Measurements from ENCODE around the gene KCNJ9. TPM values are rescaled to one million over a fixed set of nuclear protein-coding genes. Genes with fewer than 3 reads are reported as not detected.

KCNJ9 gene
- polyA plus RNA-seq, 3 donors, result not detected

DNA sequence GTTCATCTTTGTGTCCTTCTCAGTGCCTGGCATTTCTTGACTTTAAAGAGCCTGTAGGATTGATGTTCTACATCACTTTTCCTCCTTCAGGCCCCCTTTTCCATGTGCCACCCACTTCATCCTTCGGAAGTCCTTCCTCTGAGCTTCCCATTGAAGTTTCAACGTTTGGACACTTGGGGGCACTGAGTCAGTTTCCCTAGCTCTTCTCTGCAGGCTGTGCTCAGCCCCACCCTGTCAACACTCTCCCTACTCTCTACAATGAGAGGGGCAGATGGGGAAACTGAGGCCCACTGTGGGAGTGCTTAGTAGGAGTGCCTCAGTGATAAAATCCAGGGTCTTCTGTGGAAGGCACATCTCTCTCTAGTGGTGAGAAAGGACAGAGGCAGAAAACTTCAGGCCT is 23.3 kb upstream of the KCNJ9 start:
- Histone ChIP-seq H2AFZ (ENCODE audit: insufficient read depth, low read depth, low read length, poor library complexity, severe bottlenecking) (no peak overlapping the region), H3K4me3 (replicated peaks in 1 of 3; ENCODE audit: low read depth in 2 of 3, low read length in 3 of 3) (no peak overlapping the region), H3K79me2 (ENCODE audit: insufficient read depth, low read length) (no peaks in the 10 kb centered on the region), H3K9me3 (replicated peaks in 1 of 2; ENCODE audit: control insufficient read depth in 1 of 2, insufficient read depth in 1 of 2, low read length in 2 of 2) (no peaks in the 10 kb centered on the region), H3K4me1 (ENCODE audit: control insufficient read depth in 1 of 2, insufficient read depth in 2 of 2, low read length in 2 of 2) (peaks cover 7 to 9% of the 10 kb centered on the region in 2 donors), H4K20me1 (ENCODE audit: insufficient read depth, low read length) (no peaks in the 10 kb centered on the region), H3K9ac (ENCODE audit: insufficient read depth, low read length, poor library complexity, severe bottlenecking) (no peak overlapping the region), H3K27me3 (ENCODE audit: control insufficient read depth in 2 of 2, insufficient read depth in 2 of 2, low read length in 2 of 2) (peaks cover 0 to 5% of the 10 kb centered on the region in 2 donors), H3K36me3 (replicated peaks in 1 of 2; ENCODE audit: control insufficient read depth in 1 of 2, insufficient read depth in 2 of 2, low read length in 2 of 2) (no peaks in the 10 kb centered on the region), H3K27ac (ENCODE audit: low read depth in 1 of 2, low read length in 2 of 2) (no peak overlapping the region), H3K4me2 (replicated peaks; ENCODE audit: extremely low read depth, low read length, poor library complexity, severe bottlenecking) (no peak overlapping the region)
- Mint-ChIP-seq H3K4me1 (no peaks in the 10 kb centered on the region), H3K27ac (no peak overlapping the region), H3K4me3 (no peak overlapping the region), H3K36me3 (no peaks in the 10 kb centered on the region), H3K9me3 (no peaks in the 10 kb centered on the region), H3K27me3 (ENCODE audit: low read depth in 3 of 3) (peaks cover 14 to 19% (median 17%) of the 10 kb centered on the region in 3 donors)
- intact Hi-C loops (cut with micrococcal nuclease), result no loop called here
- no peak for TF ChIP-seq CTCF (IDR thresholded peaks at IDR 0.05)
- WGBS (ENCODE audit: insufficient coverage), result no CpG with 5 or more reads among the region's 2 CpGs
- DNase-seq, result no peak

DNA sequence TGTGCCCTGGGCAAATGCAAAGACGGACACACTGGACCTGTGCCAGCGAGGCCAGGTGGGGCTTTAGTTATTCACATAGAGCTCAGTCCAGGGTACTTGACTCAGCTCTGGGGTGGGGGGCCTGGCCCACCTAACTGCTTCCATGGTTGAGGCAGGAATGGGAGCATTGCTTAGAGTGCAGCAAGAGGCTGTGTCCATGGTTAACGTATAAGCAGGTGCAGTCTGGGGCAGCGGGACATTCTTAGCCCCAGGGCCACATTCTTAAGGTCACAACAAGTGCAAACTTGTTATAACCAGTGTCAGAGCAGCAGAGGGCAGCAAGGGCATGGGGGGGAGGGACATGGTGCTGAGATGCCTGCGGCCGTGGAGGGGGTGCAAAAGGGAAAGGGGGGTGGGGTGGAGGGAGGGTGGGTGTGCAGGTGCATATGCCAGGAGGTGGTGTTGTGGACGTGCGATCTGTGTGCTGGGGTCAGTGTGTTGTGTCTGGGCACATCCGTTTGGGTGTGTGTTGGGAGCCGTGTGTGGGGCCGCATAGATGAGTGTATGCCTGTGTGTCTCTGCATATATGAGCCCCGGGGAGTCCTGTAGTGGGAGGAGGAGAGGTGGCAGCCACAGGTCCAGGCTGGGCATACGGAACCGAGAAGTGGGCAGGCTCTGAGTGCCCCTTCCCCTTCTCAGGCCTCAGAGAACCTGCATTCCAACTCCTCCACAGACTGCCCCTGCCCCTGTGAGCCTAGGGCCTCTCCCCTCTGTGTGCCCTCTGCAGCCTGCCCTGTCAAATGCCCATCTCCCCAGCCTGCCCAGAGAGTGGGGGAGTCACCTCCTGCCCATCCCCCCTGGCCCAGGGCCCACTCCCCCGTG is 19.7 kb upstream of the KCNJ9 start:
- H3K27ac Mint-ChIP-seq, result no peak overlapping the region
- no peaks in the 10 kb centered on the region for H4K20me1 ChIP-seq (ENCODE audit: insufficient read depth, low read length)
- no peaks in the 10 kb centered on the region for H3K9me3 Mint-ChIP-seq
- no peak overlapping the region for H2AFZ ChIP-seq (ENCODE audit: insufficient read depth, low read depth, low read length, poor library complexity, severe bottlenecking)
- no peaks in the 10 kb centered on the region for H3K9me3 ChIP-seq (replicated peaks in 1 of 2; ENCODE audit: control insufficient read depth in 1 of 2, insufficient read depth in 1 of 2, low read length in 2 of 2)
- H3K79me2 ChIP-seq (ENCODE audit: insufficient read depth, low read length), result no peaks in the 10 kb centered on the region
- no peak overlapping the region for H3K4me3 ChIP-seq (replicated peaks in 1 of 3; ENCODE audit: low read depth in 2 of 3, low read length in 3 of 3)
- no peak for DNase-seq
- no peak overlapping the region for H3K9ac ChIP-seq (ENCODE audit: insufficient read depth, low read length, poor library complexity, severe bottlenecking)
- TF ChIP-seq CTCF (IDR thresholded peaks at IDR 0.05), result no peak
- no peaks in the 10 kb centered on the region for H3K36me3 Mint-ChIP-seq
- H3K4me1 ChIP-seq (ENCODE audit: control insufficient read depth in 1 of 2, insufficient read depth in 2 of 2, low read length in 2 of 2), result peaks cover 24 to 27% of the 10 kb centered on the region in 2 donors
- 94% methylated on average over 7 of the region's 15 CpGs for WGBS (ENCODE audit: insufficient coverage)
- H3K4me3 Mint-ChIP-seq, result no peak overlapping the region
- H3K27me3 ChIP-seq (ENCODE audit: control insufficient read depth in 2 of 2, insufficient read depth in 2 of 2, low read length in 2 of 2), result no peaks in the 10 kb centered on the region
- no peaks in the 10 kb centered on the region for H3K36me3 ChIP-seq (replicated peaks in 1 of 2; ENCODE audit: control insufficient read depth in 1 of 2, insufficient read depth in 2 of 2, low read length in 2 of 2)
- peaks cover 5% of the 10 kb centered on the region for H3K4me1 Mint-ChIP-seq
- intact Hi-C loops (cut with micrococcal nuclease), result no loop called here
- no peak overlapping the region for H3K27ac ChIP-seq (ENCODE audit: low read depth in 1 of 2, low read length in 2 of 2)
- H3K27me3 Mint-ChIP-seq (ENCODE audit: low read depth in 3 of 3), result peaks cover 7 to 14% (median 8%) of the 10 kb centered on the region in 3 donors
- no peak overlapping the region for H3K4me2 ChIP-seq (replicated peaks; ENCODE audit: extremely low read depth, low read length, poor library complexity, severe bottlenecking)

All from CD14-positive monocyte (primary cell).